Hepatocyte (in vitro differentiated cells): ENCODE measurements around the gene ACBD3. TPM values are rescaled to one million over a fixed set of nuclear protein-coding genes. Genes with fewer than 3 reads are reported as not detected.

Experiments used
- DNase-seq: peaks from one replicate; pipeline ENCODE4 v3.0.0-alpha.2; 2016; ENCODE audit warnings: low spot score
- H2AFZ ChIP-seq: fragments of 200-600 bp; sonication (generic); 2 replicates; pipeline ENCODE4 v1.6.0; 2016; ENCODE audit warnings: antibody characterized with exemption, mild to moderate bottlenecking
- H3K27ac ChIP-seq: fragments of 200-600 bp; sonication (generic); 2 replicates; pipeline ENCODE4 v1.5.1; 2016; ENCODE audit warnings: mild to moderate bottlenecking
- H3K27me3 ChIP-seq: fragments of 200-600 bp; sonication (generic); 2 replicates; pipeline ENCODE4 v1.6.1; 2016
- H3K36me3 ChIP-seq: fragments of 200-600 bp; sonication (generic); replicated peaks from 2 replicates; pipeline ENCODE4 v1.5.1; 2016; ENCODE audit warnings: low read depth; ENCODE audit not compliant: insufficient read depth
- H3K4me1 ChIP-seq: fragments of 200-600 bp; sonication (generic); 2 replicates; pipeline ENCODE4 v1.5.1; 2016; ENCODE audit warnings: mild to moderate bottlenecking, moderate library complexity; ENCODE audit not compliant: insufficient read depth
- H3K4me2 ChIP-seq: fragments of 200-600 bp; sonication (generic); 2 replicates; pipeline ENCODE4 v1.6.0; 2016
- H3K4me3 ChIP-seq: fragments of 200-600 bp; sonication (generic); 2 replicates; pipeline ENCODE4 v1.5.1; 2016; ENCODE audit warnings: mild to moderate bottlenecking
- H3K79me2 ChIP-seq: fragments of 200-600 bp; sonication (generic); 2 replicates; pipeline ENCODE4 v1.6.0; 2017; ENCODE audit warnings: mild to moderate bottlenecking
- H3K9me2 ChIP-seq: fragments of 200-600 bp; sonication (generic); replicated peaks from 2 replicates; pipeline ENCODE4 v1.6.0; 2017; ENCODE audit warnings: mild to moderate bottlenecking; ENCODE audit not compliant: insufficient read depth
- H3K9me3 ChIP-seq: fragments of 200-600 bp; sonication (generic); 2 replicates; pipeline ENCODE4 v1.5.1; 2016; ENCODE audit warnings: low read depth, mild to moderate bottlenecking
- H4K20me1 ChIP-seq: fragments of 200-600 bp; sonication (generic); 2 replicates; pipeline ENCODE4 v1.6.0; 2016; ENCODE audit warnings: mild to moderate bottlenecking; ENCODE audit not compliant: insufficient read depth, poor library complexity, severe bottlenecking
- EZH2 ChIP-seq: fragments of 200-600 bp; sonication (generic); IDR thresholded peaks from 2 replicates; pipeline ENCODE4 v1.6.1; 2016; ENCODE audit warnings: antibody characterized with exemption, mild to moderate bottlenecking, borderline replicate concordance
- EZH2phosphoT487 ChIP-seq: fragments of 200-600 bp; sonication (generic); IDR thresholded peaks from one replicate; pipeline ENCODE4 v1.6.1; 2018; ENCODE audit warnings: antibody characterized with exemption, mild to moderate bottlenecking, low read depth, moderate library complexity; ENCODE audit not compliant: unreplicated experiment, severe bottlenecking
- WGBS: methylation state at CpG from one replicate; pipeline ENCODE4 v1.1.6; 2016; ENCODE audit warnings: low lambda C conversion rate; ENCODE audit errors: missing lambda C conversion rate; 5-methylcytosine and 5-hydroxymethylcytosine counted together
- polyA plus RNA-seq: library from polyadenylated mRNA; unstranded; fragments of >200 nt; fragmentation: Nextera tagmentation; extraction: Ambion mirVana; gene quantifications from 2 replicates; pipeline ENCODE4 v1.2.1, GENCODE V29; 2016
- total RNA-seq: library from RNA; depleted of rRNA; stranded (reverse); fragments of >200 nt; gene quantifications from 2 replicates; pipeline ENCODE4 v1.2.3, GENCODE V29; 2014
- TF ChIP-seq, protein P1 (sequence below): fragments of 200-600 bp; sonication (generic); IDR thresholded peaks from 2 replicates; pipeline ENCODE4 v1.5.1; 2016; ENCODE audit warnings: antibody characterized with exemption, mild to moderate bottlenecking; ENCODE audit not compliant: poor library complexity

Gene ACBD3
- total and polyA plus RNA-seq, 2 experiments from 2014 or later, result 50.8 to 60.3 TPM

- H3K9me3 ChIP-seq, result no peaks in the 10 kb centered on the region
- H2AFZ ChIP-seq, result no peak overlapping the region
- DNase-seq, result no peak
- H3K4me2 ChIP-seq, result no peak overlapping the region
- TF ChIP-seq EZH2phosphoT487, result no peak
- TF ChIP-seq, protein P1, sequence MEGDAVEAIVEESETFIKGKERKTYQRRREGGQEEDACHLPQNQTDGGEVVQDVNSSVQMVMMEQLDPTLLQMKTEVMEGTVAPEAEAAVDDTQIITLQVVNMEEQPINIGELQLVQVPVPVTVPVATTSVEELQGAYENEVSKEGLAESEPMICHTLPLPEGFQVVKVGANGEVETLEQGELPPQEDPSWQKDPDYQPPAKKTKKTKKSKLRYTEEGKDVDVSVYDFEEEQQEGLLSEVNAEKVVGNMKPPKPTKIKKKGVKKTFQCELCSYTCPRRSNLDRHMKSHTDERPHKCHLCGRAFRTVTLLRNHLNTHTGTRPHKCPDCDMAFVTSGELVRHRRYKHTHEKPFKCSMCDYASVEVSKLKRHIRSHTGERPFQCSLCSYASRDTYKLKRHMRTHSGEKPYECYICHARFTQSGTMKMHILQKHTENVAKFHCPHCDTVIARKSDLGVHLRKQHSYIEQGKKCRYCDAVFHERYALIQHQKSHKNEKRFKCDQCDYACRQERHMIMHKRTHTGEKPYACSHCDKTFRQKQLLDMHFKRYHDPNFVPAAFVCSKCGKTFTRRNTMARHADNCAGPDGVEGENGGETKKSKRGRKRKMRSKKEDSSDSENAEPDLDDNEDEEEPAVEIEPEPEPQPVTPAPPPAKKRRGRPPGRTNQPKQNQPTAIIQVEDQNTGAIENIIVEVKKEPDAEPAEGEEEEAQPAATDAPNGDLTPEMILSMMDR, result no peak
- TF ChIP-seq EZH2, result no peak
- H3K9me2 ChIP-seq, result no peaks in the 10 kb centered on the region
- no peaks in the 10 kb centered on the region for H4K20me1 ChIP-seq
- H3K4me1 ChIP-seq, result peaks cover 23% of the 10 kb centered on the region
- no peak overlapping the region for H3K27ac ChIP-seq
- no peaks in the 10 kb centered on the region for H3K79me2 ChIP-seq
- no peak overlapping the region for H3K4me3 ChIP-seq
- no peaks in the 10 kb centered on the region for H3K27me3 ChIP-seq
- 91% methylated on average over 14 of the region's 14 CpGs for WGBS
- H3K36me3 ChIP-seq, result no peaks in the 10 kb centered on the region
Measured at GRCh38 chr1:226123591-226124471, 62.7 kb downstream of the ACBD3 start.

DNA sequence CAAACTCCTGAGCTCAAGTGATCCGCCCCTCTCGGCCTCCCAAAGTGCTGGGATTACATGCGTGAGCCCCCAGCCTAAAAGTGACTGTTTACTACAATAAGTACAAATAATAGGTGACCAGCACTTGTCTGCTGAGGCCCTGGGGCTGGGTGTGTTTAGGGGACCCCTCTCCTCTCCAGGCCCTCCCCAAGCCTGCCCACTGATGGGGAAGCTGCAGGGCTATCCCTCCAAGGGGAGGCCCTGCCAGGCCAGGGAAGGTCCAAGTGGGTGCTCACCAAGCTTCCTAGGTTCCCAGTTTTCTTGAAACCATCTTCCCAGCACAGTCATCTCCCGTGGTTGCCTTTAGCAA is 63.4 kb downstream of the ACBD3 start:
- no peak overlapping the region for H3K4me3 ChIP-seq
- no peaks in the 10 kb centered on the region for H3K79me2 ChIP-seq
- peak overlapping the region; percentile 84 for H3K27ac ChIP-seq
- 88% methylated on average over 4 of the region's 4 CpGs for WGBS
- DNase-seq, result no peak
- H3K9me3 ChIP-seq, result no peaks in the 10 kb centered on the region
- no peaks in the 10 kb centered on the region for H3K36me3 ChIP-seq
- TF ChIP-seq EZH2phosphoT487, result no peak
- TF ChIP-seq EZH2, result no peak
- H3K27me3 ChIP-seq, result no peaks in the 10 kb centered on the region
- no peaks in the 10 kb centered on the region for H3K9me2 ChIP-seq
- H4K20me1 ChIP-seq, result no peaks in the 10 kb centered on the region
- peak overlapping the region; percentile 100 for H3K4me2 ChIP-seq
- H3K4me1 ChIP-seq, result peaks cover 16% of the 10 kb centered on the region
- H2AFZ ChIP-seq, result peak overlapping the region; percentile 99

GRCh38 chr1:226121587-226122400 is 64.7 kb downstream of the ACBD3 start:
- peak; percentile 87 for DNase-seq
- peak overlapping the region; percentile 100 for H3K4me2 ChIP-seq
- peak overlapping the region; percentile 99 for H2AFZ ChIP-seq
- WGBS, result 2% methylated on average over 49 of the region's 104 CpGs
- H3K27me3 ChIP-seq, result no peaks in the 10 kb centered on the region
- no peaks in the 10 kb centered on the region for H3K9me3 ChIP-seq
- peaks cover 9% of the 10 kb centered on the region for H3K4me1 ChIP-seq
- peak overlapping the region; percentile 97 for H3K4me3 ChIP-seq
- peak overlapping the region; percentile 84 for H3K27ac ChIP-seq
- H4K20me1 ChIP-seq, result no peaks in the 10 kb centered on the region
- no peak for TF ChIP-seq EZH2phosphoT487
- TF ChIP-seq EZH2, result no peak
- TF ChIP-seq, protein P1, result peak; percentile 78
- H3K9me2 ChIP-seq, result no peaks in the 10 kb centered on the region
- no peaks in the 10 kb centered on the region for H3K79me2 ChIP-seq
- no peaks in the 10 kb centered on the region for H3K36me3 ChIP-seq

DNA sequence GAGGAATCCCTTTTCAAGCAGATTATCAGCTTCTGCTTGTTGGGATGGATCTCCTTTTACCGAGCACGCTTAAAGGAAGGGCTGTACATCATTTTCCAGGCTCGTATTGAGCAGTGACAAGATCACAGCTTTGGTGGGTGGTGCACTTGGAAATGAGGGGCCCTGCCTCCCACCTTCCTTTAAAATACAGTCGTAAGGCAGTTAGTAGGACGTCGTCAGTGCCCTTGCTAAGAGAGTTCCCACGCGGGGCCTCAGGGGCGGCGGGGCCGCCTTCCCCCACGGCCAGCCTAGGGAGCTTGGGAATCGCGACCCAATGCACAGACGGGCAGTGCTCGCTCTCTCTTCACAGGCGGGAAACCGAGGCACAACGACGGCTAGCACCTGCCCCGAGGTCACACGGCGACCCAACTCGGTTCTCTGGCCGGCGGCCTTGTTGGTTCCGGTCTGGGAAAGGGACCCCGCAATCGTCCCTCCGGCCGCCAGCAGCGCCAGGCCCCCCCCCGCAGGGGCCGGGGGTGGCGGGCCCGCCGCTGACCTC is 65.4 kb downstream of the ACBD3 start:
- H3K27me3 ChIP-seq, result no peaks in the 10 kb centered on the region
- H3K79me2 ChIP-seq, result no peaks in the 10 kb centered on the region
- peak overlapping the region; percentile 97 for H3K4me3 ChIP-seq
- DNase-seq, result no peak
- H3K4me2 ChIP-seq, result peak overlapping the region; percentile 100
- H3K4me1 ChIP-seq, result peaks cover 7% of the 10 kb centered on the region
- WGBS, result 22% methylated on average over 22 of the region's 37 CpGs
- H3K9me2 ChIP-seq, result no peaks in the 10 kb centered on the region
- H4K20me1 ChIP-seq, result no peaks in the 10 kb centered on the region
- TF ChIP-seq EZH2phosphoT487 (no peak), EZH2 (no peak)
- TF ChIP-seq, protein P1, result no peak
- H3K36me3 ChIP-seq, result no peaks in the 10 kb centered on the region
- H3K27ac ChIP-seq, result peak overlapping the region; percentile 84
- no peaks in the 10 kb centered on the region for H3K9me3 ChIP-seq
- peak overlapping the region; percentile 49 for H2AFZ ChIP-seq
